Measurements from ENCODE around the gene EML4. TPM values are rescaled to one million over a fixed set of nuclear protein-coding genes. Genes with fewer than 3 reads are reported as not detected.

EML4 gene
- total RNA-seq, 1 experiment from 2014 or later, result 52.0 TPM

DNA sequence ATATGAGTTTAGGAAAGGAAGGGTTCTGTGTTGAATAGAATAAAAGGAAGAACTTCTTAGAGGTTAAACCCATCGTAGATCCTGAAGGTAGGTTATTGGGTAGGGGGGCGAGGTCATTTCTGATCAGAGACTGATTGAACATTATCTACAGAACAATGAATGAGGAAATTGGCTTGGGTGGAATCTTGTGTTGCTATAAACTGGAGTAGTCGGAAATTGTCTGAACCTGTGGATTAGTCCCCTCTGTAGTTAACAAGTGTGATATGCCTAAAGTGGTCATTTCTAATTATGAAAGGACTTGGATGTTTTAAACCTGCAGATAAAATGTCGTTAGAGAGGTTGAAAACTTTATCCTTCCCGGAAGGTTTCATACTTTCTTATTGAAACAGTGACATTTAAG lies 42.1 kb downstream of the EML4 start:
- H3K79me2 ChIP-seq (ENCODE audit: low read depth), result peaks cover 29% of the 10 kb centered on the region
- H3F3A ChIP-seq (ENCODE audit: insufficient read depth, low read depth), result peaks cover 9% of the 10 kb centered on the region
- intact Hi-C loops (cut with micrococcal nuclease; ENCODE audit: unreplicated experiment), result no loop called here
- ChIA-PET CTCF (no interaction called here), POLR2A (ENCODE audit: unreplicated experiment) (no interaction called here)
- no peak overlapping the region for H3K27ac ChIP-seq
- H3K9me3 ChIP-seq (ENCODE audit: insufficient read depth, low read depth), result no peaks in the 10 kb centered on the region
- H3K4me2 ChIP-seq, result no peak overlapping the region
- H3K9me2 ChIP-seq (ENCODE audit: insufficient read depth), result no peaks in the 10 kb centered on the region
- TF ChIP-seq EZH2 (IDR thresholded peaks at IDR 0.05; ENCODE audit: low read depth) (no peak), CTCF (conservative IDR thresholded peaks at IDR 0.05) (no peak)
- H3K4me3 ChIP-seq, result no peak overlapping the region
- H3K36me3 ChIP-seq (ENCODE audit: low read depth), result no peaks in the 10 kb centered on the region
- H4K20me1 ChIP-seq (ENCODE audit: insufficient read depth), result no peaks in the 10 kb centered on the region; the same call in none of the 2 replicates
- no peaks in the 10 kb centered on the region for H3K27me3 ChIP-seq (ENCODE audit: insufficient read depth, low read depth)
- peaks cover 1% of the 10 kb centered on the region for H3K4me1 ChIP-seq (replicated peaks; ENCODE audit: insufficient read depth)
- BruUV-seq (replicated peaks), result no TSS peak
- DNase-seq, result no peak
- no peak overlapping the region for H2AFZ ChIP-seq

- H3K4me1 ChIP-seq (replicated peaks; ENCODE audit: insufficient read depth), result peaks cover 14% of the 10 kb centered on the region
- H3K27me3 ChIP-seq (ENCODE audit: insufficient read depth, low read depth), result no peaks in the 10 kb centered on the region
- no peaks in the 10 kb centered on the region for H3K9me3 ChIP-seq (ENCODE audit: insufficient read depth, low read depth)
- H3K27ac ChIP-seq, result no peak overlapping the region; the same call in 1 of the 2 replicates
- no peak overlapping the region for H3K4me3 ChIP-seq
- no peak overlapping the region for H2AFZ ChIP-seq
- TF ChIP-seq CTCF (conservative IDR thresholded peaks at IDR 0.05), result no peak
- no peak for TF ChIP-seq EZH2 (IDR thresholded peaks at IDR 0.05; ENCODE audit: low read depth)
- no peaks in the 10 kb centered on the region for H3K9me2 ChIP-seq (ENCODE audit: insufficient read depth)
- ChIA-PET CTCF (interaction anchor here (0.6 kb wide), 1 partner anchor 355 kb away, joined by 3 read pairs; no protein-coding TSS in a partner anchor), POLR2A (ENCODE audit: unreplicated experiment) (interaction anchor here (0.6 kb wide), 1 partner anchor 9 kb away, joined by 5 read pairs; no protein-coding TSS in a partner anchor)
- peaks cover 39% of the 10 kb centered on the region for H3K79me2 ChIP-seq (ENCODE audit: low read depth)
- H3F3A ChIP-seq (ENCODE audit: insufficient read depth, low read depth), result peaks cover 22% of the 10 kb centered on the region; the same call in 1 of the 2 replicates
- no TSS peak for BruUV-seq (replicated peaks)
- H3K4me2 ChIP-seq, result no peak overlapping the region
- no peaks in the 10 kb centered on the region for H3K36me3 ChIP-seq (ENCODE audit: low read depth)
- no peaks in the 10 kb centered on the region; the same call in 1 of the 2 replicates for H4K20me1 ChIP-seq (ENCODE audit: insufficient read depth)
- intact Hi-C loops (cut with micrococcal nuclease; ENCODE audit: unreplicated experiment), result no loop called here
- no peak for DNase-seq
These were observed 45.5 kb downstream of the EML4 start for GRCh38 chr2:42214669-42215068.

GRCh38 chr2:42216694-42217093 lies 47.5 kb downstream of the EML4 start:
- Histone ChIP-seq H3K4me1 (replicated peaks; ENCODE audit: insufficient read depth) (peaks cover 14% of the 10 kb centered on the region), H3K27ac (peak overlapping the region; percentile 87), H3K27me3 (ENCODE audit: insufficient read depth, low read depth) (no peaks in the 10 kb centered on the region), H3K4me2 (peak overlapping the region; percentile 43), H3K36me3 (ENCODE audit: low read depth) (no peaks in the 10 kb centered on the region), H3K4me3 (no peak overlapping the region), H3F3A (ENCODE audit: insufficient read depth, low read depth) (peaks cover 22% of the 10 kb centered on the region; the same call in 1 of the 2 replicates), H3K9me3 (ENCODE audit: insufficient read depth, low read depth) (no peaks in the 10 kb centered on the region), H3K79me2 (ENCODE audit: low read depth) (peaks cover 41% of the 10 kb centered on the region), H4K20me1 (ENCODE audit: insufficient read depth) (no peaks in the 10 kb centered on the region; the same call in none of the 2 replicates), H2AFZ (no peak overlapping the region), H3K9me2 (ENCODE audit: insufficient read depth) (no peaks in the 10 kb centered on the region)
- TF ChIP-seq EZH2 (IDR thresholded peaks at IDR 0.05; ENCODE audit: low read depth), result no peak
- TF ChIP-seq CTCF (conservative IDR thresholded peaks at IDR 0.05), result no peak
- POLR2A ChIA-PET (ENCODE audit: unreplicated experiment), result no interaction called here
- DNase-seq, result peak in 1 of 2 experiments; percentile 78
- intact Hi-C loops (cut with micrococcal nuclease; ENCODE audit: unreplicated experiment), result no loop called here
- CTCF ChIA-PET, result no interaction called here
- no TSS peak for BruUV-seq (replicated peaks)
